GM06990 (cell line): ENCODE measurements around the gene NT5DC1.

Experiments used
- DNase-seq: peaks from one replicate; pipeline ENCODE4 v3.0.0-alpha.2; 2011; ENCODE audit not compliant: insufficient read length; ENCODE audit errors: extremely low read depth
- H3K27me3 ChIP-seq: replicated peaks from 2 replicates; pipeline ENCODE4 v1.6.0; 2011; ENCODE audit warnings: low read length; ENCODE audit not compliant: control insufficient read depth, insufficient read depth
- H3K36me3 ChIP-seq: 2 replicates; pipeline ENCODE4 v1.5.1; 2011; ENCODE audit warnings: low read length; ENCODE audit not compliant: control insufficient read depth, insufficient read depth
- H3K4me3 ChIP-seq: replicated peaks from 2 replicates; pipeline ENCODE4 v1.5.1; 2011; ENCODE audit warnings: low read depth, mild to moderate bottlenecking, control low read depth, low read length
- CTCF ChIP-seq: IDR thresholded peaks from 2 replicates; pipeline ENCODE4 v1.5.1; 2011; ENCODE audit warnings: low read length, control low read depth, mild to moderate bottlenecking, inconsistent platforms; ENCODE audit not compliant: insufficient read depth, poor library complexity, severe bottlenecking

The NT5DC1 gene

GRCh38 chr6:116078945-116079344 lies 21.7 kb upstream of the NT5DC1 start:
- TF ChIP-seq CTCF = no peak
- Histone ChIP-seq H3K4me3 (no peak overlapping the region), H3K36me3 (no peaks in the 10 kb centered on the region), H3K27me3 (no peaks in the 10 kb centered on the region)
- DNase-seq = no peak

- Histone ChIP-seq H3K4me3 (no peak overlapping the region), H3K27me3 (no peaks in the 10 kb centered on the region), H3K36me3 (no peaks in the 10 kb centered on the region)
- DNase-seq = no peak
- no peak for TF ChIP-seq CTCF
Measured at GRCh38 chr6:116083052-116083451, 17.6 kb upstream of the NT5DC1 start.

- no peak for DNase-seq
- Histone ChIP-seq H3K27me3 (no peaks in the 10 kb centered on the region), H3K36me3 (no peaks in the 10 kb centered on the region), H3K4me3 (no peak overlapping the region)
- no peak for TF ChIP-seq CTCF
Measured at GRCh38 chr6:116084284-116084683, 16.4 kb upstream of the NT5DC1 start.

GRCh38 chr6:116087437-116088027 lies 13.1 kb upstream of the NT5DC1 start:
- Histone ChIP-seq H3K27me3 (no peaks in the 10 kb centered on the region), H3K4me3 (peak overlapping the region; percentile 28), H3K36me3 (no peaks in the 10 kb centered on the region)
- DNase-seq = peak; percentile 73
- no peak for TF ChIP-seq CTCF

- no peak for TF ChIP-seq CTCF
- no peak for DNase-seq
- no peaks in the 10 kb centered on the region for H3K27me3 ChIP-seq
- H3K36me3 ChIP-seq = no peaks in the 10 kb centered on the region
- H3K4me3 ChIP-seq = no peak overlapping the region
Measured at GRCh38 chr6:116088946-116089345, 11.7 kb upstream of the NT5DC1 start.

GRCh38 chr6:116090251-116090650 lies 10.4 kb upstream of the NT5DC1 start:
- peak; percentile 68 for DNase-seq
- TF ChIP-seq CTCF = no peak
- no peaks in the 10 kb centered on the region for H3K27me3 ChIP-seq
- no peak overlapping the region for H3K4me3 ChIP-seq
- no peaks in the 10 kb centered on the region for H3K36me3 ChIP-seq
